Right lobe of liver (tissue), 4 donors: ENCODE results near the gene AURKAIP1.
"Not testable (repeated sequence)": the region's sequence is repeated elsewhere in the genome, so short reads cannot be mapped to it uniquely, and the experiment has no call there.

Experiments used
- POLR2A ChIP-seq: fragments of 450-650 bp; IDR thresholded peaks from one replicate; pipeline ENCODE4 v1.6.1; 2017; ENCODE audit warnings: antibody characterized with exemption, mild to moderate bottlenecking
- TF ChIP-seq, protein P1 (sequence below), 4 donors: fragments of 200-600 bp in 3 of 4; fragments of 450-650 bp in 1 of 4; IDR thresholded peaks; one replicate each; pipeline versions ENCODE4 v1.5.1 to v1.8.0; 2016 to 2022; ENCODE audit warnings: antibody characterized with exemption in 4 of 4, mild to moderate bottlenecking in 2 of 4
- donor health status: DM: no; HTN: no; CAD: no.
- donor health status: DM: no; HTN: no; CAD: no.
- donor health status: DM: no; HTN: yes; CAD: no.

DNA sequence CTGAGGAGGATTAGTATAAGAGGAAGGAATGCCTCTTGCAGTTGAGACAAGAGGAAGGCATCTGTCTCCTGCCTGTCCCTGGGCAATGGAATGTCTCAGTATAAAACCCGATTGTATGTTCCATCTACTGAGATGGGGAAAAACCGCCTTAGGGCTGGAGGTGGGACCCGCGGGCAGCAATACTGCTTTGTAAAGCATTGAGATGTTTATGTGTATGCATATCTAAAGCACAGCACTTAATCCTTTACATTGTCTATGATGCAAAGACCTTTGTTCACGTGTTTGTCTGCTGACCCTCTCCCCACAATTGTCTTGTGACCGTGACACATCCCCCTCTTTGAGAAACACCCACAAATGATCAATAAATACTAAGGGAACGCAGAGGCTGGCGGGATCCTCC, 35.2 kb upstream of the AURKAIP1 start:
- TF ChIP-seq, protein P1, sequence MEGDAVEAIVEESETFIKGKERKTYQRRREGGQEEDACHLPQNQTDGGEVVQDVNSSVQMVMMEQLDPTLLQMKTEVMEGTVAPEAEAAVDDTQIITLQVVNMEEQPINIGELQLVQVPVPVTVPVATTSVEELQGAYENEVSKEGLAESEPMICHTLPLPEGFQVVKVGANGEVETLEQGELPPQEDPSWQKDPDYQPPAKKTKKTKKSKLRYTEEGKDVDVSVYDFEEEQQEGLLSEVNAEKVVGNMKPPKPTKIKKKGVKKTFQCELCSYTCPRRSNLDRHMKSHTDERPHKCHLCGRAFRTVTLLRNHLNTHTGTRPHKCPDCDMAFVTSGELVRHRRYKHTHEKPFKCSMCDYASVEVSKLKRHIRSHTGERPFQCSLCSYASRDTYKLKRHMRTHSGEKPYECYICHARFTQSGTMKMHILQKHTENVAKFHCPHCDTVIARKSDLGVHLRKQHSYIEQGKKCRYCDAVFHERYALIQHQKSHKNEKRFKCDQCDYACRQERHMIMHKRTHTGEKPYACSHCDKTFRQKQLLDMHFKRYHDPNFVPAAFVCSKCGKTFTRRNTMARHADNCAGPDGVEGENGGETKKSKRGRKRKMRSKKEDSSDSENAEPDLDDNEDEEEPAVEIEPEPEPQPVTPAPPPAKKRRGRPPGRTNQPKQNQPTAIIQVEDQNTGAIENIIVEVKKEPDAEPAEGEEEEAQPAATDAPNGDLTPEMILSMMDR (IDR thresholded peaks at IDR 0.05) = not testable (repeated sequence)
- TF ChIP-seq POLR2A = not testable (repeated sequence)
